A204.1 (cell line): ENCODE measurements around the gene TMIE.

Experiments
- FAIRE-seq: peaks from 2 replicates; lab custom pipeline; 2012; peaks lifted over from hg19 to GRCh38; lab: Jason Lieb, UNC

TMIE gene

DNA sequence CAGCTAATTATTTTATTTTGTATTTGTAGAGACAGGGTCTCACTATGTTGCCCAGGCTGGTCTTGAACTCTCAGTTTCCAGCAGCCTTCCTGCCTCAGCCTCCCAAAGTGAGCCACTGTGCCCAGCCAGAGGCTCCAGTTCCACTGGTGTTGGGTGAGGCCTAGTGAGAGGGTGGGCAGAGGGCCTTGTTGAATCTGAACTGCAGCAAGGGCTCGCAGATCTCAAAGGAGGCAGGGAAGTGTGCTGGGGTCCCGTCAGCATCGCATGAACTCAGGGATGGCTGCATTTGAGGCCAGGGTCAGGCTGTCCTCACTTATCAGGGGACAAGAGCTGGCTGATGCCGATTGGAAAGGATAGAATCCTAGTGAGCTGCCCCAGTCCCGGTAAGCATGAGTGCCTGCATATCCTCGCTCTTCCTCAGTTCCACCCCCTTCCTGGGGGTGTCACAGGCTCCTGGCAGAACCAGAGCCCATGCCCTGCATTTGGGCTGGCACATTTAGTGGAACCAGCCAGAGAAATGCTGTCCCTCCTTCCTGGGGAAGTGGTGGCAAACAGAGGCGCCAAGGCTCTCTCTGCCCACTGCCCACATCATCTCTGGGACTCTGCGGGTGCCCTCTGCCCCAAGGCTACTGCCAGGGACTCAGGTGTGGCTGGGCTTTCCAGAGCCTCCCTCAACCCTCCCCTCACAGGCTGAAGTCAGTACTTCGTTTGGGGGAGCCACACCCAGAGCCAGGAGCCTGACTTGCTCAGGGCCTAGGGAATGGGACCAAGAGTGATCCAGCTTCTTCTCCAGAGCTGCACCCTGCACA lies 31.8 kb upstream of the TMIE start:
- no peak for FAIRE-seq

DNA sequence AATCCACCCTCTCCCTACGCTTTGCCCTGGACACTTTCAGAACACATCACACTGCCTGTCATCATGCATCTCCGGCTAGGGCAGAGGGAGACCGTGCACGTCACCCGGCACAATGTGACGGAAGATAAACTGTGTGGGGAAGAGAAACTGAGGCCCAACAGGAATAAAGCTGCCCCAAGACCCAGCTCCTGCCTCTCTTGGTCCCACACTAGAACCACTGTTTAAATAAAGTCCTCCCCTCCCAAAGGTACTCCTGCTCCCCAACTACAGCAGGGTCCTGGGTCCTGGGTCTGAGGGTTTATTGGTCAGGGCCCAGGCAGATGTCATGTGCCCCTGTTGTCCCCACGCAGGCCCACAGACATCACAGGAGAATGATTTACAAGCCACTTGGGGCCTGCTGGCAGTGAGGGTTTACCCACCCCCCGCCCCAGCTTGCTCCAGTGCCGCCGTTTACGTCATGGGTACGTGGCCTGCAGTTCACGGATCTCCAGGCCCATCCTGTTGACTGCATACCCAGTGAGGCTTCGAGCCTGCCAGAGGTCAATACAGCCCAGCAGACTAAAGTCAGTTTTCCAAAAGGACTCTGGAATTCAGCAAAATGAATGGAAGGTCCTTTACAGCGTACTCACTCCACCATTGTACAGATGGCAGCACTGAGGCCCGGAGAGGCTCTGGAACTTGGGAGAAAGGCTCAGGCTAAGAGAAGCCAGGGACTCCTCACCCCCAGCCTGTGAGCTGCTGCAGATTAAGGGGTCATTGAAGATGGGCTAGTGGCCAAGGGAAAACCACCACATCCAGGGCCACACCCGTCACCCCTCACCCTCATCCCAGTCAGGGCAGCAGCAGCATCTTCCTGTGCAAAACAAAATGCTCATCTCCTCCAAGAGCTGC lies 30.9 kb upstream of the TMIE start:
- FAIRE-seq = no peak

DNA sequence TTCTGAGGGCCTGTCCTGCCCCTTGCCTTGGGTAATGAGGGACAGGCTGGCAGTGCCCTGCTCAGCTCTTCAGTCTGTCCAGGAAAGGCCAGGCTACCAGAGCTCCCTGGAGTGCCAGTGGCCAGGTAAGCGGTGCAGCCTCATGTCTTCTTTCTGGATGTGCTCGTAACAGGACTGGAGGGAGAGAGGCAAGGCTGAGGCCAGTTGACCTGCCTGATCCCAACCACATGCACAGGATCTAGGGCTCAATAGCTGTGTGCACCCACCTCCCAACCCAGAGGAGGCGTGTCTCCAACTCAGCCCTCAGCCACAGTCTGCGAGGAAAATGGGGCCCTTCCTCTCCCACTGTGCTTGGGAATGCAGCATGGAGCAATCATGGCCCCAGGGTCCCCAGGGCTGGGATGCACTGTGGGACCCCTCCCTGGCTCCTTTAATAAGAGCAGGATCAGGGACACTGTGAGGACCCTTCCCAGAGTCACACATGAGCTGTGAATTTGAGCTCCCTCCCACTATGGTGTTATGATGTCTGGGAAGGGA lies 30.2 kb upstream of the TMIE start:
- FAIRE-seq = no peak

DNA sequence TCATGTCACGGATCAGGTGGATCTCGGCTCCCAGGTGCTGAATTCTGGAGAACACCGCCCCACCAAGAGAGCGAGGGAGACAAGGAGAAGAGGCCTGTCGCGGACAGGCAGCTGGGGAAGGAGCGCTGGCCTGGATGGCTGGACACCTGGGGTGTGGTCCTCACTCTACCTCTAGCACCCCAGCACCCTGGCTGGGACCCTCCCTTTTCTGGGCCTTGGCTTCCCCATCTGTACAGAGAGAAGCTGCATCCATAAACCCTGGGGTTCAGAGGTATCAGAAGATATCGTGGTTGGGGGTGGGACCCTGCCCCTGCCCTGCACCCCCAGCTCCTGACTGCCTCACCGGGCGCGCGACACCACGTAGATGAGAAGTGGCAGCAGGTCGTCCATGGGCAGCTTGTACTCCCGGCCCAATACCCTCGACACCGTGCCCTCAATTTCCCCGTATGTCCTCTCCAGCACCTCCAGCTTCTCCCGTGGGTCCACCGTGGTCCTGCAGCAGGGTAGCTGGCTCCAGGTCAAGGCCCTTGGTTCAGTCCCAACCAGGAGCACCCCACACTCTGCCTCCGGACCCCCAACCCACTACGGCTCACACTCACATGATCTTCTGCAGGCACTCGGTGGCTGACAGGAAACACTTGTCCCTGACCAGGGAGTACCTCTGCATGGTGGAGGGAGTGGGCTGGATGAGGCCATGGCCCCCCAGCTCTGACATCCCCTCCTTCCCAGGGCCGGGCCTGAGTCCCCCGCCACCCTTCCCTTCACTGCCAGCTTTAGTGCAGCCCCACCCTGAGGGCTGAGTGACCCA lies 29.4 kb upstream of the TMIE start:
- FAIRE-seq = no peak

DNA sequence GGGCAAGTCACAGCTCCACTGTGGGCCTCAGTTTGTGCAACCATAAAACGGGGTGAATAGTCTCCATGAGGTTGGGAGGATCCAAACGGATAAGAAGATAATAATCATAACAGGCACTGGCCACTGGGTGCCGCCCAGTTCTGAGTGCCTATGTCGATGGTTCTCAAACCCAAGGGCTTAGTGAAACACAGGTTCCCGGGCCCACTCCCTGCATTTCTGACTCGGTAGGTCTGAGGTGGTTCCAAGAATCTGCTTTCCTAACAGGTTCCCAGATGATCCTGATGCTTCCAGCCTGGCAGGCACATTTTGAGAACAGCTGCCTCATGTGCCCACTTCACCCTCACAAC lies 28.9 kb upstream of the TMIE start:
- no peak for FAIRE-seq

DNA sequence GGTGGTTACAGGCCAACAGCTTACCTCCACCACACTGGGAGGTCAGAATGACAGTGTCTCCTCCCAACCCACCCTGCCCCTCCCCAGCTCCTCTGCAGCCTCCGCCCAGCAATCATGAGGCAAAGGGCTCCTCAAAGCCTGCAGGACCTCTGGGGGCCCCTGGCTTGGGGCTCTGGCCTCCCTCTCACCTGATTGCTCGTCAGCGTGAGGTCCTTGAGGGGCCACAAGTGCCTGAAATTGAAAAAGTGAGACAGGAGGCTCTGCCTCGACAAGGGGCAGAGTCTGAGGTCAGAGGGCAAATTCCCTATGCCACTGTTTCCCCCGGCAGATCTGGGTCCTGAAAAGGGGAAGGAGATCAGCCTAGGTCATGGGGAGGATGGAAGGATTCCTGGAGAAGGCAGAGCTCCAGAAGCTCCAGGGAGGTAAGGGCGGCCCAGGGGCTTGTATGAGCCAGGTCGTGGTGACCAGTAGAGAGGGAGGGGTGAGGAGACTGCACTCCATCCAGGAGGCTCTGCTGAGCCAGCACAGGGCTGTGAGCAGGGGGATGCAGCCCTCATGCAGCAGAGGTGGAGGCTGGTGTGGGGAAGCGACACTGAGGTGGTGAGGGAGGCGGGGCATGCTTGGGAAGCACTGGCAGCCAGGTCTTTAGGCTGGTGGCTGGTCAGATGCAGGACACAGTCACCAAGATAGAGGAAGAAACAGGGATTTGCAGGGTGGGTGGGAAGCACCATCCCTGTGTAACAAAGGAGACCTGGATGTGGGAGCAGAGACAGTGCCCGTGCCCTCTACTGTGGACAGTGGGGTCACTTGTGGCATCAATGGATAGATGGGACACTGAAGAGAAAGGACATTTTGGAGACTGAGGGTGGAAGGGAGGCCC lies 27.8 kb upstream of the TMIE start:
- no peak for FAIRE-seq

DNA sequence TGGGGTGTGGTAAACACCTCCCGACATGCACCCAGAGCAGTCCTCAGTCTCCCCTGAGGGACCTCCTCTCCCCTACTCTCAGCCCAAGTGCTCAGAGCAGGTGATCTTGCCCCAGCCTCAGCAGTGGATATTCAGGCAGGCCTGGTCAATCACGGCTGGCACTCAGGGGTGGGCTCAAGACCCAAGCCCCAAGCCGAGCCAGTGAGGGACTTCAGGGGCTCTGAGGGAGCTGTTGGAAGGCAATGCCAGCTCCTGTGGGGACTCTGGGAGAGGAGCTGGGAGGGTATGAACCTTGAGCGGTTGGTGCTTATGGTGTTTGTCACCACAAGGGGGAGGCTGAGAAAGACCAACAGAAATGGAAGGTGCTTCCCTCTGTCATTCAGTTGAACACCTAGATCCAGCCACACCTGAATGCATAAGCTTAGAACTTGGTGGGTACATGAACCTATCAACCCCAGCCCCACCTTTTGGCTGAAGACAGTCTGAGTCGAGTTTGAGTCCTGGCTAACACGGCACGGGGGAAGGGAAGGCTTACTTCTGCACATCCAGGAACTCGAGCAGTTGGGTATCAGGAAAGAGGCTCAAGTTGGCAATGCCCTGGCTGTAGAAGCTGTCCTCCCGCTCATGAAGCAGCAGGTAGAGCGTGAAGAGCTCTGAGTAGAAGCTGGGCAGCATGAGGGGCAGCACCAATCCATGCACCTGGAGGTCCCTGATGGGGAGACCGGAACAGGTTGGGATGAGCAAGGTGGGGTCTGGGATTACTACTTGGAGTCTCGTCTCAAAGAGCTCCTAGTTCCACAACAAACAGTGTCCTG lies 27.0 kb upstream of the TMIE start:
- no peak for FAIRE-seq

DNA sequence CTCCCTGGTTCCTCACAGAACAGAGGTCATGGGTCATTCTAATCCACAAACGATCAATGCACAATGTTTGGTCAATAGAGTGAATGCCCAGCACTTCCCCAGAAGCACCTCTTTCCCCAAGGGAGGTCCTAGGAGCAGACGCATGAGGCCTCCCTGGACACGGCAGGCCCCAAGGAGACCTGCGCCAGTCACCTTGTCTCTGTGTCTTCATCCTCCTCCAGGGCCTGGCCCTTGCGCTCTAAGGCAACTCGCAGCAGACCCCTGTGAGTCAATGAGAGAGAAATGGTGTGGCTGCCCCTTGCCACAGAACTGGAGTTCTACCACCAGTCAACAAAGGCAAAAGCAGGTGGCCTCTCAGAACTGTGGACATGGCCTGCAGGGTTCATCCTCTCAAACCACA lies 25.8 kb upstream of the TMIE start:
- no peak for FAIRE-seq

DNA sequence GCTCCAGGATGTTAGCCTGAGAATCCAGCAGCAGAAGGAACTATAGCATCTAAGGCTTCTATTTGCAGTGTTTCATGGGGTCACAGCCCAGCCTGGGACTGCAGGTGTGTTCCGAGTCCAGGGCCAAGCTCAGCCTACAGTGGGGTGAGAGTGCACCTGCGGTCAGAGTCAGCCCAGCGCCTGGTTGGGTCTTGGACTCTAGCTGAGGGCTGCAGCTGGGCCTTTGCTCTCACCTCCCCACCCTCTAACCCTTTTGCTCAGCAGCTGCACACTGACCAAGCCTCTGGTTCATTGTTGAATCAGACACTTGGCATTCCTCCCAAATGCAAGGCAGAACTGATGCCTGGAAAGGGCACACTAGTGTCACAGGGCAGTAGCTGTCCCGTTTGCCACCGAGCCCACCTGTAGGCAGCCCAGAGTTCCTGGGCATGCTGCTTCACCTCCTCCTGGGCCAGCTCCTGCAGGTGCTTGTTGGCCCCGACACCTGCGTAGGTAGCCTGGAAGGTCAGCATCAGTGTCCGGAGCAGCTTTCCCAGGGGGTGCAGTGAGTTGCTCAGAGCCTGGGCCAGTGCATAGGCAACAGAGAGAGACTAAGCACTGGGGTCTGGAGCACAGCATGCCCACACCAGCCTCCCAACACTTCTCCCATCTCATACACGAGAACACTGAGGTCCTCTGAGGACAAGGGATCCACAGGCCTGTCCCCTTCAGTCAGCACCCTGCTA lies 25.2 kb upstream of the TMIE start:
- FAIRE-seq = no peak

DNA sequence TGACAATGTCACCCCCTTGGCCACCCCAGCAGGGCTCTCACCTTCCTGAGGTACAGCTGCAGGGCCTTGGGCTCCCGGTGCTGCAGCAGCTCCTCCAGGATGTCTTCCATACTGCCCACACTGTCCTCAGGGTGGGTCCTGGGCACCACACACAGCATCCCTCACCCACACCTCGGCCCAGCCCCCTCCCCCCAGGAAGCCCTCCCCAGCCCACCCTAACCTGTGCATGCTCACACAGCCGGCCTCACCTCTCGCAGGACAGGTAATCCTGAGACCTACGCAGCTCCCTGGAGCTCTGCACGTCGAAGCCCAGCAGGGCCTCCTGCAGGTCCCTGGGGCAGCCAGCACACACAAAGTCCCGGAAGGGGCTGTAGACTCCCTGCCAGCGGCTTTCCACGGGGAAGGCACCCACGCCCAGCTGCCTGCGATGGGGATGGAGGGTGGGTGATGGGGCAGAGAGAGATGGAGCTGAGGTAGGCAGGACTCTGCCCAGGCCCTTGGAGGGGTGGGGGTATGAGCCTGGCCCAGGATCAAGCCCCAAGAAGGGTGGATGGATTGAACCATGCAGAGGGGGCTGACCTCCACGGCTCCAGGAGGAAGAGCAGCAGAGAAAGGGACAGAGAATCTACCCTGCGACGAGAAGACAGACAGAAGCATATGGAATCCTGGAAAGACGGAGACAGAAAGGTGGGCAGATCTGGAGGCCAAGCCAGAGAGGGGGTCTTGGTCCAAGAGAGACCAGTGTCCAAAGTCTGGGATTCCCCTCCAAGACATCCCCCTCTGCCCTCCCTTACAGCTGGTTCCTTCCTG lies 24.4 kb upstream of the TMIE start:
- FAIRE-seq = no peak

DNA sequence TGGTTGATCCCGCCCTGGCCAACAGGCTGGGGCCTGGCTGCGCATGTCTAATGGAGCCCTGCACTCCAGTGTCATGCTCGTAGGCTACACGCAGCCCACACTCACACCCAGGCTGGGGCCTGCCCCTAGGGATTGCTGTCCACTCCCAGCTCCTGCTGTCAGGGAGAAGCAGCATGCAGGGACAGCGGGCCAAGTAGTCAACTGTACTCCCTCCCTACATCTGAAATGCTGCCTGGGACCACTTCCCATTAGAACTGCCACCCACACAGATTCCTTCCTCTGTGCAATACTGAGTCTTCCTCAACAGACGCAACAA lies 23.8 kb upstream of the TMIE start:
- FAIRE-seq = no peak

DNA sequence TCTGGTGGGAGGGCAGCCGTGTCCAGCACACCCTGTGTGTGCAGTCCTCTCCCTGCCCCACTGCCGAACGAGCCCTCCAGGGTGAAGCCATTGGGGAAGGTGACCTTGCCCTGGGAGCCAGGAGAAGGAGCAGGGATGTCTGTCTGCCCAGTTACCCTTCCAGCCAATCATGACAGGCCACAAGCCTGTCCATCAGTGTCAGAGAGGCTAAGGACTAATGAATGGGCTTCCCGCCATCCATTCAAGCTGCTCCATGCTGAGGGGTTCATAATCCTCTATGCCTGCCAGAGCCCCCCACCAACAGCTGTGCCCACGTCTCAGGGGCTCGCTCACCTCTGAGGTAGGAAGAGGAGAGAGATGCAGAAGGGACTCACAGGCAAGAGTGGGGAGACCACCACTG lies 22.9 kb upstream of the TMIE start:
- no peak for FAIRE-seq

DNA sequence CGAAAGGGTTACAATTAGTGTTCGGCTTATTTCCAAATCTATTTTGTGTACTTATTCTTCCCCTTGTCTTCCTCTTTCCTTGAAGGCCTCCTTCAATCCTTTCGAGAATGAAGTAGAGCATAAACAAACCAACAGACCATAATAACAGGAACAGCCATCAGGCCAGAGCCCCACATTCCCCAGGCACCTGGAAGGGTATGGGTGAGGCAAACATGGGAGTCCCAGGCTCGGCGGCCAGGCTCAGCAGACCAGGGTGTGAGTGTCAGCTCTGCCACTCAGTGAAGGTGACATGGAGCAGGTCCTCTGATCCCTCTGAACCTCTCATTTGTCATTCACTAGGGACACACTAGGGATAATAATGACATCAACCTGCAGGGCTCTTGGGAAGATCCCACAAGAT lies 21.5 kb upstream of the TMIE start:
- FAIRE-seq = no peak

DNA sequence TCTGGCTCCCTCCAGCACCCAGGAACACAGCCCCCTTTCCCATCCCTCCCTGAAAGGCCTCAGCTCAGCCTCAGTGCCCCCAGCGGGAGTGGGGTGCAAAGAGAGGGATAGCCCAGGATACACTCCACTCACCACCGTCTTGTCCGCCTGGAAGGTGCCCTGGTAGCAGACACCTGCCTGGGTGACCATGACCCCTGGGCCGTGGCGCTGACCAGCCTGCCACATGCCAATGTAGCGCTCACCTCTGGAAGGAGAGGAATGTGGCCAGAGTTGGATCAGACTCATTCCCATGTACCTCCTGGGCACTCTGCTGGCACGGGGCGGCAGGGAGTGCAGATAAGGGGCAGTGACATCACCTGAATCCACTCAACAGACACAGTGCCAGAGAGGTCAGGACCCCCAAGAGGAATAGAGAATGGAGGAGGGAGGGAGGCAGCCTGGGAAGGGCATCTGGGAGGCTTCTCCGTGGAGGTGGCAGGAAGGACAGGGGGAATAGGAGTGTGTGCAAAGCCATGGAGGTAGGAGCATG lies 20.8 kb upstream of the TMIE start:
- no peak for FAIRE-seq

DNA sequence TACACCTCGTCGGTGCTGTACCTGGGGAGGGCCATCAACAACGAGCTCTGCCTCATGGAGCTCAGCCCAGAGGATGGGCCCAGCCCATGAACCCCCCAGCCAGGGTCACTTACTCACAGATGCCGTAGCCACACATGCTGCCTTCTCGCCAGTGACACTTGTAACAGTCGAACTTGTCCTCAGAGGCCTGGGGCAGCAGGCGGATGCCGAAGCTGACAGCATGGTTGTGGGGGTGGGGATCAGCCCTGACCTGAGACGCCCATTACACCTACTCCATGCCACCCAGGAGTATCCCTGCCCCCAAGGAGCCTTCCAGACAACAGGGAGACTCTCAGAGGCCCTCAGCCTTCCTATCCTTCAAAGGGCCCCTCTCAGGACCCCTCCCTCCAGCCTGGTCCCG lies 19.8 kb upstream of the TMIE start:
- no peak for FAIRE-seq

DNA sequence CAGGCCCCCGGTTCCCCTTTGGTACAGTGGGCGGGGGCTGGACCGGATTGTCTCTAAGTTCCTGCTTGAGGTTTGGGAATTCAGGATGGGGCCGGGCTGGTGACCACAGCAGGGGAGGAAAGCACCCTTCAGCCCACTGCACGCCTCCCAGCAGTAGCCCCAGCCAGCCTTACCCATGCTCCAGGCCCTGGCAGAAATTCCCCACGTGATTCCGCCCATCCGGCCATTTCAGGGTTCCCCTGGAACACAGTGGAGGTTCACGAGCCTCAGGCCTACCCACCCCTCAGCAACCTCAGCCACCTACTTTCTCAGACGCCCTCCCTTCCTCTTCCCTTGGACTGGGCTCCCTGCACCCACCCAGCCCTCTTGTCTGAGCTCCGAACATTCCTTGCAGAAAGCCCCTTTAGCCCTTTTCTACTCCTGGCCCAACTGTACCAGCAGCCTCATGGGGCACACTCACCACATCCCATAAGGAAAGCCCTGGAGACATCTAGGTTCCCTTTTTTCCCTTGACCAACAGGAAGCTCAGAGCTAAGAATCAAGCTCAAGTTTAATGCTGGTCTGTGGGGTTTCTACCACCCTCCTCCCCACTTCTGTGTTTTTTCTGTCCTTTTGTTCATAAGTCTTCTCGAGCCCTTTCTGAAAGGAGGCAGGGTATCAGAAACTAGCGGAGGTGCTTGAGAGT lies 19.2 kb upstream of the TMIE start:
- no peak for FAIRE-seq

DNA sequence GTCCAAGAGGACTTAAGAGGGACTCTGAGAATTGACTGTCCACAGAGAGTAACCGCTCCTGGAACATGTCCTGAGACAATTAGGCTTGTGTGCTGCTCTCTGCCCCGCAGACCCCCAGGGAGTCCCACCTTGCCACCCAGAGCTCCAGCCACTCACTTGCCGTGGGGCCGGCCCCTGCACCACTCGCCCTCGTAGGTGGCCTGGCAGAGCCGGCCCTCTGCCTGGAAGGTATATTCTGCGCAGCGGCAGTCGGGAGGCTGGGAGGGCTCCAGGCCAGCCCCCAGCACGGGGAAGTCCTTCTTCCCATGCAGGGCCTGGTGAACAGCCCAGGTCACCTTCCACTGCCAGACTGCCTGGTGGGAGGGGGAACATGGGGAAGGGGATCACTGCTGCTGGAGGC lies 18.2 kb upstream of the TMIE start:
- FAIRE-seq = no peak

DNA sequence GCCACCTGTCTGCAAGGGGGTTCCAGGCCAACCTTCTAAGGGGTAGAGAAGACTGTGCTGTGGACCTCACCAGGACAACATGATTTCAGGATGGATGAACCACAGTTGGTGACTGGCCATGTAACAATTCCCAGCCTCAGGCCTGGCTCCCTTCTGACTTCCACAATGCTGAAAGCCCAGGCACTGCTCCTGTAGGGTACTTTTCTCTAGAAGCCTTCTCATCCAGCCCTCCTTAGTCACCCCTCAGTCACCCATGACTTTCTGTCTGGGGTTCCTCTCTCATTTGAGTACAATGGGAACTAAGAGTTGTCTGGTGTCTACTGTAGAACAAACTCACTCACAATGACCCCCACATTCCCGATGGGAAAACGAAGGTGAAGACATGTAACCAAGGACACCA lies 16.3 kb upstream of the TMIE start:
- no peak for FAIRE-seq

DNA sequence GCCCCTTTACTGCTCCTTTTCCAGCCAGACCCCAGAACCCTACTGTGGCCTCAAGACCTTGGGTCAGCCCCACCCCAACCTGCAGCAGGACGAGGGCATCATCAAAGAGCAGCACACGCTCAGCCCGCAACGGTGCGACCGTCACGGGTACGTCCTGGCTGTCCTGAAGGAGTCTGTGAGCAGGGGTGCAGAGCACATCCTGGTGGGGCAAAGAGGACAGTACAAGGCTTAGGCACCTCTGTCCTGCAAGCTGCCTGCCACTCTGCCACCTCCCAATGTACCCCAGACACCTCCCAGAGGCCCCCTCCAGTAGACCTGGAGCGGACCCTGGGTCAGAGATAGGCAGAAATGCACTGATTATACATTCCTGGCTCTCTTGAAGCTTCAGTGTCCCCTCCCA lies 15.7 kb upstream of the TMIE start:
- no peak for FAIRE-seq
